ENCODE measurements around the gene TTC3.

DNA sequence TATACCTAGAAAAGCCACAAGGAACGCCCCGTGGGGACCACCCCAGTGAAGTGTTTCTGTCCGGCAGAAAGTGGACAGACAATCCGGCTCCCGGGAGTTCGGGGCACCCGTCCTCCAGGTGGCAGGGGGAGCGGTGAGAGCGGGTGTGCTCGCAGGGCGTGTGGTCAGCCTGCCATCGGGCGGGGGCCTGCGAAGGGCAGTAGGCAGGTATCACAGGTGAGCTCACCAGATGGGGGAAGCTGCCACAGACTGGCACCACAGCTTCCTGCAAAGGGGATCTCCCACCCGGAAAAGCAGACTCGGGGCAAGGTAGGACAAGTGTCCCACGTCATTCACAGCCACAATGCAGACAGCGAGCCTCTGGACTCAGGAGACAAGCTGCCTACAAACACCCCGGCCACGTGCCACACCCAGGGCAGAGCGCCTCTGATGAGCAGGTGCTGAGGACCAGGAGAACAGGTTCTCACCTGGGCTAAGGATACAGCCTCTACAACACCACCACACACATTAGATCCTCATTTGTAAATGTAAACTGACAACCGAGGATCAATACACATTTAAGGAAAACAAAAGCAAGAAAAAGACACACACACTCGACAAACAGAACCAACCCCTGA is 157.7 kb downstream of the TTC3 start:
- TF ChIP-seq, protein P1, sequence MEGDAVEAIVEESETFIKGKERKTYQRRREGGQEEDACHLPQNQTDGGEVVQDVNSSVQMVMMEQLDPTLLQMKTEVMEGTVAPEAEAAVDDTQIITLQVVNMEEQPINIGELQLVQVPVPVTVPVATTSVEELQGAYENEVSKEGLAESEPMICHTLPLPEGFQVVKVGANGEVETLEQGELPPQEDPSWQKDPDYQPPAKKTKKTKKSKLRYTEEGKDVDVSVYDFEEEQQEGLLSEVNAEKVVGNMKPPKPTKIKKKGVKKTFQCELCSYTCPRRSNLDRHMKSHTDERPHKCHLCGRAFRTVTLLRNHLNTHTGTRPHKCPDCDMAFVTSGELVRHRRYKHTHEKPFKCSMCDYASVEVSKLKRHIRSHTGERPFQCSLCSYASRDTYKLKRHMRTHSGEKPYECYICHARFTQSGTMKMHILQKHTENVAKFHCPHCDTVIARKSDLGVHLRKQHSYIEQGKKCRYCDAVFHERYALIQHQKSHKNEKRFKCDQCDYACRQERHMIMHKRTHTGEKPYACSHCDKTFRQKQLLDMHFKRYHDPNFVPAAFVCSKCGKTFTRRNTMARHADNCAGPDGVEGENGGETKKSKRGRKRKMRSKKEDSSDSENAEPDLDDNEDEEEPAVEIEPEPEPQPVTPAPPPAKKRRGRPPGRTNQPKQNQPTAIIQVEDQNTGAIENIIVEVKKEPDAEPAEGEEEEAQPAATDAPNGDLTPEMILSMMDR (IDR thresholded peaks at IDR 0.05; ENCODE audit: low read depth, low read length) = no peak
- TF ChIP-seq POLR2A (IDR thresholded peaks at IDR 0.05; ENCODE audit: extremely low read depth, insufficient read length) (no peak), MYC (IDR thresholded peaks at IDR 0.05; ENCODE audit: low read depth, low read length) (no peak)
- TF ChIP-seq, protein P2, sequence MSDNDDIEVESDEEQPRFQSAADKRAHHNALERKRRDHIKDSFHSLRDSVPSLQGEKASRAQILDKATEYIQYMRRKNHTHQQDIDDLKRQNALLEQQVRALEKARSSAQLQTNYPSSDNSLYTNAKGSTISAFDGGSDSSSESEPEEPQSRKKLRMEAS (IDR thresholded peaks at IDR 0.05; ENCODE audit: low read depth, low read length) = no peak
